SK-N-MC (cell line): Measurements from ENCODE around the gene IL19.

Experiments used
- EZH2 ChIP-seq: fragments of 200-600 bp; sonication (generic); IDR thresholded peaks from one replicate; pipeline ENCODE4 v1.6.1; 2017; ENCODE audit warnings: antibody characterized with exemption
- POLR2AphosphoS5 ChIP-seq: IDR thresholded peaks from 2 replicates; pipeline ENCODE4 v1.6.1; 2012; ENCODE audit warnings: mild to moderate bottlenecking, low read depth, low read length, borderline replicate concordance

GRCh38 chr1:206761159-206761768, 9.3 kb upstream of the IL19 start:
- TF ChIP-seq POLR2AphosphoS5 = no peak
- TF ChIP-seq EZH2 = no peak
